Fibroblast of skin of right quadriceps (primary cell): ENCODE data around the gene CBARP.

Experiments used
- DNase-seq: peaks from one replicate; pipeline ENCODE4 v3.0.0-alpha.2; 2013

CBARP gene

GRCh38 chr19:1262623-1263123 is 24.9 kb upstream of the CBARP start:
- DNase-seq, result peak; percentile 42

GRCh38 chr19:1261798-1262622 is 24.2 kb upstream of the CBARP start:
- no peak for DNase-seq

GRCh38 chr19:1261538-1261797 is 23.7 kb upstream of the CBARP start:
- DNase-seq, result peak; percentile 37

GRCh38 chr19:1260749-1261537 is 23.1 kb upstream of the CBARP start:
- DNase-seq, result peak; percentile 96

- peak; percentile 25 for DNase-seq
Measured at GRCh38 chr19:1259876-1260748, 22.3 kb upstream of the CBARP start.

GRCh38 chr19:1259206-1259875 is 21.5 kb upstream of the CBARP start:
- peak; percentile 61 for DNase-seq

- no peak for DNase-seq
Measured at GRCh38 chr19:1258707-1259205, 21.0 kb upstream of the CBARP start.

GRCh38 chr19:1258163-1258492 is 20.3 kb upstream of the CBARP start:
- DNase-seq, result no peak

- DNase-seq, result no peak
Measured at GRCh38 chr19:1257475-1258162, 19.8 kb upstream of the CBARP start.

- DNase-seq, result no peak
Measured at GRCh38 chr19:1256646-1257474, 19.1 kb upstream of the CBARP start.

GRCh38 chr19:1255186-1256161 is 17.7 kb upstream of the CBARP start:
- DNase-seq, result no peak

- no peak for DNase-seq
Measured at GRCh38 chr19:1254530-1255185, 16.9 kb upstream of the CBARP start.

- no peak for DNase-seq
Measured at GRCh38 chr19:1254081-1254527, 16.3 kb upstream of the CBARP start.

- no peak for DNase-seq
Measured at GRCh38 chr19:1253514-1254080, 15.8 kb upstream of the CBARP start.

GRCh38 chr19:1252821-1253513 is 15.2 kb upstream of the CBARP start:
- peak; percentile 98 for DNase-seq

- DNase-seq, result peak; percentile 96
Measured at GRCh38 chr19:1252221-1252820, 14.5 kb upstream of the CBARP start.
